ENCODE data around the gene ST7. TPM values are rescaled to one million over a fixed set of nuclear protein-coding genes. Genes with fewer than 3 reads are reported as not detected.

Gene ST7
- total RNA-seq, 1 experiment from 2014 or later = 19.6 TPM

DNA sequence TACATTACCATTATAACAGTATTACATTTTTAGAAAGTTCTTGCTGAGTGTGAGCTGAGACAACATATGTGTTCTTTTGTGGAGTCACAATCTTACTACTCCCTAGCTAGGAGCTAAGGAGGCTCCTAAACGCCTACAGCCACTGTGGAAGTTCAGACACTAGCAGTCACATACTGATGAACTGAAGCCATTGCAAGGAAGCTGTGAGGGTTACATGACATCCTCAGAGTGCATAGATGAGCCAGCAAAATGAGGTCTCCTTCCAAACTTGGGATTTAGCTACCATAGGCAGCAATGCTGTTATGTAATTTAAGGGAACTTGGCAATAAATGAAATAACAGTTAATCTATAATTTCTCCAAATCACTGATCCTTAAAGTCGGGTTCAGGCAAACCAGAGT is 10.8 kb upstream of the ST7 start:
- no peak for DNase-seq (ENCODE audit: low read depth, low spot score)
- TF ChIP-seq, protein P1, sequence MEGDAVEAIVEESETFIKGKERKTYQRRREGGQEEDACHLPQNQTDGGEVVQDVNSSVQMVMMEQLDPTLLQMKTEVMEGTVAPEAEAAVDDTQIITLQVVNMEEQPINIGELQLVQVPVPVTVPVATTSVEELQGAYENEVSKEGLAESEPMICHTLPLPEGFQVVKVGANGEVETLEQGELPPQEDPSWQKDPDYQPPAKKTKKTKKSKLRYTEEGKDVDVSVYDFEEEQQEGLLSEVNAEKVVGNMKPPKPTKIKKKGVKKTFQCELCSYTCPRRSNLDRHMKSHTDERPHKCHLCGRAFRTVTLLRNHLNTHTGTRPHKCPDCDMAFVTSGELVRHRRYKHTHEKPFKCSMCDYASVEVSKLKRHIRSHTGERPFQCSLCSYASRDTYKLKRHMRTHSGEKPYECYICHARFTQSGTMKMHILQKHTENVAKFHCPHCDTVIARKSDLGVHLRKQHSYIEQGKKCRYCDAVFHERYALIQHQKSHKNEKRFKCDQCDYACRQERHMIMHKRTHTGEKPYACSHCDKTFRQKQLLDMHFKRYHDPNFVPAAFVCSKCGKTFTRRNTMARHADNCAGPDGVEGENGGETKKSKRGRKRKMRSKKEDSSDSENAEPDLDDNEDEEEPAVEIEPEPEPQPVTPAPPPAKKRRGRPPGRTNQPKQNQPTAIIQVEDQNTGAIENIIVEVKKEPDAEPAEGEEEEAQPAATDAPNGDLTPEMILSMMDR (IDR thresholded peaks at IDR 0.05) = no peak
- TF ChIP-seq SIN3A (IDR thresholded peaks at IDR 0.05; ENCODE audit: borderline replicate concordance, insufficient read depth, low read depth, low read length) = no peak
- TF ChIP-seq POLR2AphosphoS5 (IDR thresholded peaks at IDR 0.05; ENCODE audit: low read depth, low read length) = no peak
- TF ChIP-seq TCF7L2 (IDR thresholded peaks at IDR 0.05; ENCODE audit: low read depth, low read length) = no peak
- TF ChIP-seq, protein P2, sequence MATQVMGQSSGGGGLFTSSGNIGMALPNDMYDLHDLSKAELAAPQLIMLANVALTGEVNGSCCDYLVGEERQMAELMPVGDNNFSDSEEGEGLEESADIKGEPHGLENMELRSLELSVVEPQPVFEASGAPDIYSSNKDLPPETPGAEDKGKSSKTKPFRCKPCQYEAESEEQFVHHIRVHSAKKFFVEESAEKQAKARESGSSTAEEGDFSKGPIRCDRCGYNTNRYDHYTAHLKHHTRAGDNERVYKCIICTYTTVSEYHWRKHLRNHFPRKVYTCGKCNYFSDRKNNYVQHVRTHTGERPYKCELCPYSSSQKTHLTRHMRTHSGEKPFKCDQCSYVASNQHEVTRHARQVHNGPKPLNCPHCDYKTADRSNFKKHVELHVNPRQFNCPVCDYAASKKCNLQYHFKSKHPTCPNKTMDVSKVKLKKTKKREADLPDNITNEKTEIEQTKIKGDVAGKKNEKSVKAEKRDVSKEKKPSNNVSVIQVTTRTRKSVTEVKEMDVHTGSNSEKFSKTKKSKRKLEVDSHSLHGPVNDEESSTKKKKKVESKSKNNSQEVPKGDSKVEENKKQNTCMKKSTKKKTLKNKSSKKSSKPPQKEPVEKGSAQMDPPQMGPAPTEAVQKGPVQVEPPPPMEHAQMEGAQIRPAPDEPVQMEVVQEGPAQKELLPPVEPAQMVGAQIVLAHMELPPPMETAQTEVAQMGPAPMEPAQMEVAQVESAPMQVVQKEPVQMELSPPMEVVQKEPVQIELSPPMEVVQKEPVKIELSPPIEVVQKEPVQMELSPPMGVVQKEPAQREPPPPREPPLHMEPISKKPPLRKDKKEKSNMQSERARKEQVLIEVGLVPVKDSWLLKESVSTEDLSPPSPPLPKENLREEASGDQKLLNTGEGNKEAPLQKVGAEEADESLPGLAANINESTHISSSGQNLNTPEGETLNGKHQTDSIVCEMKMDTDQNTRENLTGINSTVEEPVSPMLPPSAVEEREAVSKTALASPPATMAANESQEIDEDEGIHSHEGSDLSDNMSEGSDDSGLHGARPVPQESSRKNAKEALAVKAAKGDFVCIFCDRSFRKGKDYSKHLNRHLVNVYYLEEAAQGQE (IDR thresholded peaks at IDR 0.05; ENCODE audit: insufficient read depth in 1 of 2, low read depth in 2 of 2, low read length in 1 of 2) = no peak
- ChIA-PET CTCF (no interaction called here), POLR2A (no interaction called here)
- Histone ChIP-seq H3K36me3 (ENCODE audit: control insufficient read depth, insufficient read depth, low read length) (no peaks in the 10 kb centered on the region), H3K27me3 (ENCODE audit: control insufficient read depth, insufficient read depth, low read length) (no peaks in the 10 kb centered on the region), H3K4me1 (ENCODE audit: control insufficient read depth, insufficient read depth, low read length) (no peaks in the 10 kb centered on the region), H3K27ac (ENCODE audit: low read length) (no peak overlapping the region), H3K9me3 (ENCODE audit: control insufficient read depth, insufficient read depth, low read depth, low read length) (no peaks in the 10 kb centered on the region), H3K4me3 (ENCODE audit: low read depth in 2 of 2, low read length in 2 of 2) (no peak overlapping the region)
- in situ Hi-C loops (cut with HindIII; ENCODE audit: low pct_unique_long_range_greater_than_20kb, low sequenced_read_pairs) (no loop called here), intact Hi-C loops (cut with micrococcal nuclease; ENCODE audit: unreplicated experiment) (no loop called here)
- no TSS peak for BruUV-seq (replicated peaks)
- no peak for ATAC-seq

DNA sequence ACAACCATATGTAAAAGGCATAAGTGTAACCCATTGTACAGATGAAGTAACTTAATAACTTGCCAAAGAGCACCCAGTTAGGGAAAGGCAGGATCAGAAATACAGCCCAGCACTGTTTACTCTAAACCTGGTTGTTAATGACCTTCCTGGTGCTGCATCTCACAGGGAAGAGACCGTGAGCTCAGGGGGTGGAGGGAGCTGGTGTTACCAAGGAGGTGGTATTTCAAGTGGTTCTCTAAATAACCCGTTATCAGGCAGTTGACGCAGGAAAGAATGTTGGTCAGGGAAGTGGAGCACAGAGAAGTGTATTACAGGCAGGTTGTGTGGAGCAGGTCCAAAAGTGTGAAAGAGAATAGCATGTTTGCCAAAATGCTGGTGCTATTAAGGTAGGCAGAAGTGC is 4.4 kb upstream of the ST7 start:
- Histone ChIP-seq H3K9me3 (ENCODE audit: control insufficient read depth, insufficient read depth, low read depth, low read length) (no peaks in the 10 kb centered on the region), H3K27me3 (ENCODE audit: control insufficient read depth, insufficient read depth, low read length) (no peaks in the 10 kb centered on the region), H3K4me1 (ENCODE audit: control insufficient read depth, insufficient read depth, low read length) (peaks cover 18% of the 10 kb centered on the region), H3K27ac (ENCODE audit: low read length) (no peak overlapping the region), H3K4me3 (ENCODE audit: low read depth in 2 of 2, low read length in 2 of 2) (no peak overlapping the region), H3K36me3 (ENCODE audit: control insufficient read depth, insufficient read depth, low read length) (no peaks in the 10 kb centered on the region; the same call in 1 of the 2 replicates)
- POLR2A ChIA-PET = no interaction called here
- intact Hi-C loops (cut with micrococcal nuclease; ENCODE audit: unreplicated experiment) = no loop called here
- CTCF ChIA-PET = no interaction called here
- TF ChIP-seq TCF7L2 (IDR thresholded peaks at IDR 0.05; ENCODE audit: low read depth, low read length) (no peak), SIN3A (IDR thresholded peaks at IDR 0.05; ENCODE audit: borderline replicate concordance, insufficient read depth, low read depth, low read length) (no peak), POLR2AphosphoS5 (IDR thresholded peaks at IDR 0.05; ENCODE audit: low read depth, low read length) (no peak)
- TF ChIP-seq, protein P2 (IDR thresholded peaks at IDR 0.05; ENCODE audit: insufficient read depth in 1 of 2, low read depth in 2 of 2, low read length in 1 of 2) = no peak
- TF ChIP-seq, protein P1 (IDR thresholded peaks at IDR 0.05) = no peak
- in situ Hi-C loops (cut with HindIII; ENCODE audit: low pct_unique_long_range_greater_than_20kb, low sequenced_read_pairs) = no loop called here
- no TSS peak for BruUV-seq (replicated peaks)
- ATAC-seq = no peak
- no peak for DNase-seq (ENCODE audit: low read depth, low spot score)

All from Panc1 (cell line).